Heart left ventricle (tissue), 16 donors: Measurements from ENCODE around the gene ARHGAP26. TPM values are rescaled to one million over a fixed set of nuclear protein-coding genes. Genes with fewer than 3 reads are reported as not detected.

Source experiments
- ATAC-seq, 4 donors: fragments of 200-7000 bp; cut with Tn5 transposase; one replicate each; pipeline ENCODE4 v1.9.1; 2020 to 2022; ENCODE audit warnings: moderate library complexity in 4 of 4, mild to moderate bottlenecking in 3 of 4, moderate number of reproducible peaks in 1 of 4
- DNase-seq, 5 donors: peaks; one replicate each; pipeline ENCODE4 v3.0.0-alpha.2; 2020
- H3K27ac ChIP-seq, 12 donors: fragments of 200-600 bp; sonication (generic) in 4 of 12; one replicate each; pipeline versions ENCODE4 v1.5.0 to v1.8.0; 2016 to 2022; ENCODE audit warnings: mild to moderate bottlenecking in 2 of 12
- H3K27me3 ChIP-seq, 9 donors: fragments of 200-600 bp; sonication (generic) in 2 of 9; one replicate each; pipeline versions ENCODE4 v1.5.1 to v1.8.0; 2016 to 2022; ENCODE audit warnings: mild to moderate bottlenecking in 3 of 9
- H3K36me3 ChIP-seq, 9 donors: fragments of 200-600 bp; sonication (generic) in 2 of 9; one replicate each; pipeline versions ENCODE4 v1.5.0 to v1.8.0; 2018 to 2022; ENCODE audit warnings: mild to moderate bottlenecking in 2 of 9
- H3K4me1 ChIP-seq, 12 donors: fragments of 200-600 bp; sonication (generic) in 4 of 12; one replicate each; pipeline versions ENCODE4 v1.5.0 to v1.8.0; 2016 to 2022; ENCODE audit warnings: mild to moderate bottlenecking in 3 of 12
- H3K4me3 ChIP-seq, 12 donors: fragments of 200-600 bp; sonication (generic) in 4 of 12; one replicate each; pipeline versions ENCODE4 v1.5.0 to v1.8.0; 2017 to 2022; ENCODE audit warnings: mild to moderate bottlenecking in 9 of 12, moderate library complexity in 4 of 12
- H3K9me3 ChIP-seq, 12 donors: fragments of 200-600 bp; sonication (generic) in 4 of 12; one replicate each; pipeline versions ENCODE4 v1.5.0 to v1.8.0; 2016 to 2022; ENCODE audit warnings: mild to moderate bottlenecking in 1 of 12
- CTCF ChIP-seq, 12 donors: fragments of 200-600 bp; sonication (generic) in 4 of 12; IDR thresholded peaks; one replicate each; pipeline versions ENCODE4 v1.5.0 to v1.8.0; 2018 to 2022; ENCODE audit warnings: antibody characterized with exemption in 12 of 12, mild to moderate bottlenecking in 5 of 12
- POLR2A ChIP-seq, 2 donors: fragments of 450-650 bp; IDR thresholded peaks; one replicate each; pipeline ENCODE4 v1.6.1; 2017; ENCODE audit warnings: antibody characterized with exemption in 2 of 2, mild to moderate bottlenecking in 2 of 2, moderate library complexity in 2 of 2
- WGBS, 4 donors: extraction: QIAGEN DNeasy Blood & Tissue Kit in 2 of 4; methylation state at CpG; one replicate each; pipeline versions ENCODE4 v1.1.5 to v1.1.7; 2013 to 2018; 5-methylcytosine and 5-hydroxymethylcytosine counted together
- intact Hi-C, 10 donors: fragments of 100-400 bp; cut with DNase I; formaldehyde crosslinking; loops; one replicate each; pipeline versions ENCODE4 v1.11.1 to v1.14.2; 2022
- polyA plus RNA-seq, 2 donors: library from polyadenylated mRNA; stranded (reverse); fragments of 200-250 nt; gene quantifications; one replicate each; pipeline ENCODE4 v1.2.3, GENCODE V29; 2013
- total RNA-seq, 9 donors: library from RNA; depleted of rRNA in 2 of 9; stranded (reverse); fragments of >200 nt in 2 of 9; fragmentation: NEBNext Ultra II Directional in 3 of 9; extraction: Animal tissue kit (Norgen Biotek cat#: 25700) in 3 of 9; gene quantifications; one replicate each; pipeline versions ENCODE4 v1.1.0 to v1.2.4, GENCODE V29; 2016 to 2023
- donor health status: ischemic (EF 13 %, LVEDD 7.1; RV severe dilation, severe dysfunction).
- donor health status: healthy with polysubstance abuse.
- donor health status: DM: no; HTN: yes; CAD: no.
- donor health status: DM: no; HTN: no; CAD: no.
- donor health status: ischemic (EF 25% LVEDD 6.9; RV normal size, moderate dysfunction).
- donor health status: ischemic (EF 25% LVEDD 5.7; RV mildly dilated, moderate dysfunction).
- donor health status: healthy.
- donor health status: DM: yes; HTN: yes; CAD: no.
- donor health status: ischemic (EF 35%, LVEDD 5.7; RV mildly dilated, moderate dysfunction).
- donor health status: nonischemic (EF 11% LVEDD 7.7; RV severe dilation, severe dysfunction).
- donor health status: DM: yes; HTN: yes; CAD: no.
- donor health status: PGD.
- donor health status: ischemic (EF 29% LVEDD 5.4; RV normal size, mild dysfunction).
- donor health status: nonischemic (EF 23%, LVEDD 6.1; RV moderate dilation, normal function).

The ARHGAP26 gene
- total and polyA plus RNA-seq, 11 donors, result 11.9 to 52.1 (median 33.7) TPM

GRCh38 chr5:143265995-143266394 is 495.8 kb downstream of the ARHGAP26 start:
- Histone ChIP-seq H3K27ac (no peak overlapping the region), H3K4me1 (no peaks in the 10 kb centered on the region), H3K4me3 (no peak overlapping the region), H3K9me3 (peaks cover 0 to 49% (median 15%) of the 10 kb centered on the region in 12 donors), H3K36me3 (no peaks in the 10 kb centered on the region), H3K27me3 (no peaks in the 10 kb centered on the region)
- no peak for ATAC-seq
- intact Hi-C loops, result no loop called here
- DNase-seq, result no peak
- 95 to 98% (median 97%) methylated on average over 2 of the region's 2 CpGs for WGBS, 4 donors
- no peak for TF ChIP-seq POLR2A (IDR thresholded peaks at IDR 0.05)
- TF ChIP-seq CTCF (IDR thresholded peaks at IDR 0.05), result no peak

- Histone ChIP-seq H3K27me3 (no peaks in the 10 kb centered on the region), H3K9me3 (peaks cover 0 to 49% (median 15%) of the 10 kb centered on the region in 12 donors), H3K36me3 (no peaks in the 10 kb centered on the region), H3K4me3 (no peak overlapping the region), H3K27ac (no peak overlapping the region), H3K4me1 (no peaks in the 10 kb centered on the region)
- no peak for DNase-seq
- 97 to 99% (median 98%) methylated on average over 2 of the region's 2 CpGs for WGBS, 4 donors
- no peak for TF ChIP-seq CTCF (IDR thresholded peaks at IDR 0.05)
- TF ChIP-seq POLR2A (IDR thresholded peaks at IDR 0.05), result no peak
- no peak for ATAC-seq
- intact Hi-C loops, result no loop called here
Observed at GRCh38 chr5:143267186-143267585, 497.0 kb downstream of the ARHGAP26 start.

- Histone ChIP-seq H3K36me3 (no peaks in the 10 kb centered on the region), H3K4me1 (no peaks in the 10 kb centered on the region), H3K27me3 (no peaks in the 10 kb centered on the region), H3K9me3 (peaks cover 0 to 49% (median 15%) of the 10 kb centered on the region in 12 donors), H3K4me3 (no peak overlapping the region), H3K27ac (no peak overlapping the region)
- no peak for TF ChIP-seq CTCF (IDR thresholded peaks at IDR 0.05)
- WGBS, 4 donors, result 96 to 100% (median 98%) methylated on average over 2 of the region's 2 CpGs
- ATAC-seq (no peak), DNase-seq (no peak)
- intact Hi-C loops, result no loop called here
Observed at GRCh38 chr5:143268388-143268787, 498.2 kb downstream of the ARHGAP26 start.

- WGBS, 4 donors, result 93 to 100% (median 98%) methylated on average over 2 of the region's 2 CpGs
- Histone ChIP-seq H3K27me3 (no peaks in the 10 kb centered on the region), H3K4me3 (no peak overlapping the region), H3K9me3 (peaks cover 0 to 42% (median 14%) of the 10 kb centered on the region in 12 donors), H3K4me1 (peaks cover 0 to 4% (median 0%) of the 10 kb centered on the region in 12 donors), H3K36me3 (no peaks in the 10 kb centered on the region), H3K27ac (no peak overlapping the region)
- no peak for DNase-seq
- TF ChIP-seq CTCF (IDR thresholded peaks at IDR 0.05), result no peak
- no peak for TF ChIP-seq POLR2A (IDR thresholded peaks at IDR 0.05)
- intact Hi-C loops, result loop anchor here in 1 of 10 donors (10.0 kb wide), 1 partner anchor 47 kb away; no protein-coding TSS in a partner anchor
- ATAC-seq, result no peak
Observed at GRCh38 chr5:143271431-143271830, 501.3 kb downstream of the ARHGAP26 start.
